H1 (cell line): ENCODE measurements around the gene BIN2. TPM values are rescaled to one million over a fixed set of nuclear protein-coding genes. Genes with fewer than 3 reads are reported as not detected.

ENCODE experiments used
- CTCF ChIA-PET: fragments of 300-600 bp; sonication (Branson Sonifier 250); formaldehyde crosslinking; loops from one replicate; lab custom pipeline; 2021; ENCODE audit not compliant: partially characterized antibody; lab: Charles Lee
- POLR2A ChIA-PET: fragments of 300-600 bp; sonication (Branson Sonifier 250); formaldehyde crosslinking; loops from one replicate; lab custom pipeline; 2021; ENCODE audit warnings: inconsistent platforms; ENCODE audit not compliant: partially characterized antibody; lab: Charles Lee
- DNase-seq, 2 experiments: peaks; one replicate each; pipeline versions ENCODE4 v3.0.0 to v3.0.0-alpha.2; 2010 to 2022; ENCODE audit warnings: low spot score in 2 of 2, low read depth in 1 of 2, mixed read lengths in 1 of 2
- FAIRE-seq: peaks from 2 replicates; lab custom pipeline; 2011; peaks lifted over from hg19 to GRCh38; lab: Jason Lieb, UNC
- H2AFZ ChIP-seq: 2 replicates; pipeline ENCODE4 v1.8.1; 2012; ENCODE audit warnings: low read length, inconsistent platforms
- H2AK5ac ChIP-seq: 2 replicates; pipeline ENCODE4 v1.6.1; 2013; ENCODE audit warnings: low read depth, low read length
- H2BK120ac ChIP-seq: replicated peaks from 2 replicates; pipeline ENCODE3; 2013; ENCODE audit warnings: low read depth, low read length, inconsistent platforms
- H2BK12ac ChIP-seq: 2 replicates; pipeline ENCODE4 v1.6.1; 2013; ENCODE audit warnings: low read depth, low read length
- H2BK15ac ChIP-seq: 2 replicates; pipeline ENCODE4 v1.6.1; 2013; ENCODE audit warnings: low read length
- H2BK20ac ChIP-seq: 2 replicates; pipeline ENCODE4 v1.6.1; 2013; ENCODE audit warnings: low read length
- H2BK5ac ChIP-seq: 2 replicates; pipeline ENCODE4 v1.6.1; 2013; ENCODE audit warnings: low read depth, low read length
- H3K14ac ChIP-seq: 2 replicates; pipeline ENCODE4 v1.6.1; 2013; ENCODE audit warnings: inconsistent platforms; ENCODE audit not compliant: insufficient read length
- H3K18ac ChIP-seq: 2 replicates; pipeline ENCODE4 v1.6.1; 2013; ENCODE audit warnings: low read length; ENCODE audit errors: extremely low read depth
- H3K23ac ChIP-seq: 2 replicates; pipeline ENCODE4 v1.6.1; 2013; ENCODE audit warnings: inconsistent platforms; ENCODE audit not compliant: insufficient read length
- H3K23me2 ChIP-seq: 2 replicates; pipeline ENCODE4 v1.6.1; 2013; ENCODE audit warnings: low read depth, low read length
- H3K27ac ChIP-seq: 2 replicates; pipeline ENCODE4 v1.6.1; 2011; ENCODE audit warnings: low read depth, low read length, inconsistent platforms
- H3K27me3 ChIP-seq, 4 experiments: replicated peaks in 1 of 4; 1 replicate in 1 of 4; 2 replicates in 3 of 4; pipeline versions ENCODE4 v1.6.1 to v1.8.1; 2011 to 2013; ENCODE audit warnings: low read length in 3 of 4, mild to moderate bottlenecking in 3 of 4, inconsistent platforms in 2 of 4, mixed read lengths in 2 of 4, moderate library complexity in 1 of 4; ENCODE audit not compliant: control insufficient read depth in 3 of 4, insufficient read depth in 3 of 4; ENCODE audit errors: extremely low read depth in 1 of 4
- H3K36me3 ChIP-seq, 4 experiments: 2 replicates each; pipeline versions ENCODE4 v1.6.1 to v1.8.1; 2011 to 2013; ENCODE audit warnings: mild to moderate bottlenecking in 4 of 4, low read length in 3 of 4, moderate library complexity in 2 of 4, control low read depth in 1 of 4, inconsistent platforms in 1 of 4; ENCODE audit not compliant: insufficient read depth in 4 of 4, control insufficient read depth in 2 of 4
- H3K4ac ChIP-seq: replicated peaks from 2 replicates; pipeline ENCODE3; 2013; ENCODE audit warnings: low read length, low read depth, mixed read lengths, inconsistent platforms; ENCODE audit not compliant: insufficient read length
- H3K4me1 ChIP-seq, 4 experiments: replicated peaks in 1 of 4; 1 replicate in 1 of 4; 2 replicates in 3 of 4; pipeline versions ENCODE4 v1.6.1 to v1.8.1; 2011 to 2013; ENCODE audit warnings: low read length in 3 of 4, inconsistent platforms in 2 of 4, mixed read lengths in 1 of 4; ENCODE audit not compliant: insufficient read depth in 4 of 4, control insufficient read depth in 3 of 4
- H3K4me2 ChIP-seq, 2 experiments: 2 replicates each; pipeline versions ENCODE4 v1.6.1 to v1.8.1; 2011 to 2013; ENCODE audit warnings: low read depth in 2 of 2, low read length in 2 of 2, control low read depth in 1 of 2, inconsistent platforms in 1 of 2, mild to moderate bottlenecking in 1 of 2; ENCODE audit not compliant: insufficient read depth in 1 of 2
- H3K4me3 ChIP-seq, 4 experiments: fragments of 200-600, 300-600 bp in 1 of 4; sonication (generic), shearing (Covaris generic), sonication (Bioruptor Twin) in 1 of 4; 2 replicates each; pipeline versions ENCODE4 v1.5.1 to v1.8.1; 2011 to 2016; ENCODE audit warnings: low read length in 4 of 4, low read depth in 3 of 4, control low read depth in 2 of 4, inconsistent platforms in 2 of 4, mild to moderate bottlenecking in 2 of 4, mixed read lengths in 1 of 4, moderate library complexity in 1 of 4; ENCODE audit not compliant: insufficient read depth in 2 of 4; ENCODE audit errors: extremely low read depth in 1 of 4
- H3K56ac ChIP-seq: replicated peaks from 2 replicates; pipeline ENCODE3; 2013; ENCODE audit warnings: low read depth, mild to moderate bottlenecking, mixed read lengths, low read length, inconsistent platforms; ENCODE audit not compliant: insufficient read length
- H3K79me1 ChIP-seq: 2 replicates; pipeline ENCODE4 v1.6.1; 2013; ENCODE audit warnings: low read depth, low read length, control low read depth
- H3K79me2 ChIP-seq, 2 experiments: 2 replicates each; pipeline versions ENCODE4 v1.6.1 to v1.8.1; 2012 to 2013; ENCODE audit warnings: low read length in 2 of 2, mild to moderate bottlenecking in 2 of 2, inconsistent platforms in 1 of 2; ENCODE audit not compliant: insufficient read depth in 2 of 2, control insufficient read depth in 1 of 2
- H3K9ac ChIP-seq, 4 experiments: replicated peaks in 1 of 4; 1 replicate in 1 of 4; 2 replicates in 3 of 4; pipeline versions ENCODE4 v1.6.1 to v1.8.1; 2011 to 2013; ENCODE audit warnings: low read depth in 3 of 4, low read length in 3 of 4, control low read depth in 2 of 4, mild to moderate bottlenecking in 2 of 4, moderate library complexity in 2 of 4, inconsistent platforms in 1 of 4; ENCODE audit errors: extremely low read depth in 1 of 4
- H3K9me3 ChIP-seq, 2 experiments: 2 replicates each; pipeline versions ENCODE4 v1.6.1 to v1.8.1; 2012 to 2013; ENCODE audit warnings: mild to moderate bottlenecking in 2 of 2, moderate library complexity in 2 of 2, control low read depth in 1 of 2, inconsistent platforms in 1 of 2, low read depth in 1 of 2, low read length in 1 of 2, mixed read lengths in 1 of 2; ENCODE audit not compliant: insufficient read depth in 2 of 2
- H4K20me1 ChIP-seq, 2 experiments: replicated peaks in 1 of 2; 2 replicates each; pipeline versions ENCODE3 to v1.8.1; 2011 to 2013; ENCODE audit warnings: inconsistent platforms in 2 of 2, low read length in 2 of 2, mild to moderate bottlenecking in 1 of 2; ENCODE audit not compliant: insufficient read depth in 2 of 2, control insufficient read depth in 1 of 2
- H4K5ac ChIP-seq: 2 replicates; pipeline ENCODE4 v1.6.1; 2013; ENCODE audit warnings: low read length, low read depth, mixed read lengths, inconsistent platforms; ENCODE audit not compliant: insufficient read length
- H4K8ac ChIP-seq: 2 replicates; pipeline ENCODE4 v1.8.0; 2013; ENCODE audit warnings: mild to moderate bottlenecking, moderate library complexity, low read length, inconsistent platforms; ENCODE audit not compliant: insufficient read depth; ENCODE audit errors: extremely low read depth
- H4K91ac ChIP-seq: replicated peaks from 2 replicates; pipeline ENCODE3; 2013; ENCODE audit warnings: low read length, mixed read lengths, inconsistent platforms; ENCODE audit not compliant: insufficient read length
- BRCA1 ChIP-seq: IDR thresholded peaks from 2 replicates; pipeline ENCODE4 v1.6.1; 2012; ENCODE audit warnings: low read depth, low read length, improper control_type of control experiment
- EZH2 ChIP-seq: fragments of 200-600 bp; sonication (generic); IDR thresholded peaks from 2 replicates; pipeline ENCODE4 v1.7.1; 2012; ENCODE audit warnings: low read depth, mild to moderate bottlenecking, moderate library complexity, low read length, inconsistent platforms; ENCODE audit not compliant: severe bottlenecking
- KDM1A ChIP-seq: fragments of 200-600, 300-600 bp; sonication (generic); IDR thresholded peaks from 2 replicates; pipeline ENCODE4 v1.7.1; 2016; ENCODE audit warnings: mild to moderate bottlenecking, low read length, borderline replicate concordance
- NRF1 ChIP-seq: IDR thresholded peaks from 2 replicates; pipeline ENCODE4 v1.6.1; 2011; ENCODE audit warnings: mild to moderate bottlenecking, low read depth, low read length, improper control_type of control experiment
- SAP30 ChIP-seq: fragments of 300-600 bp; sonication (generic); IDR thresholded peaks from 2 replicates; pipeline ENCODE4 v1.7.1; 2012; ENCODE audit warnings: low read length, moderate library complexity, mild to moderate bottlenecking, inconsistent platforms; ENCODE audit not compliant: insufficient read depth, insufficient replicate concordance
- SIRT6 ChIP-seq: IDR thresholded peaks from one replicate; pipeline ENCODE4 v1.7.1; 2012; ENCODE audit warnings: low read length, inconsistent platforms
- SIX5 ChIP-seq: IDR thresholded peaks from 2 replicates; pipeline ENCODE4 v1.6.1; 2011; ENCODE audit warnings: mild to moderate bottlenecking, low read depth, low read length
- ZNF274 ChIP-seq: IDR thresholded peaks from 2 replicates; pipeline ENCODE4 v1.7.0; 2012; ENCODE audit warnings: low read length, borderline replicate concordance; ENCODE audit errors: extremely low read depth
- WGBS, 2 experiments: shearing (Covaris generic) in 1 of 2; methylation state at CpG; one replicate each; pipeline versions ENCODE4 v1.1.6 to v1.1.7; 2013 to 2015; ENCODE audit warnings: low lambda C conversion rate in 2 of 2, mixed read lengths in 2 of 2, inconsistent platforms in 1 of 2, low coverage in 1 of 2, missing lambda C conversion rate in 1 of 2; ENCODE audit not compliant: insufficient replicate concordance in 2 of 2, insufficient coverage in 1 of 2, insufficient read length in 1 of 2; ENCODE audit errors: extremely low coverage in 1 of 2, missing lambda C conversion rate in 1 of 2; 5-methylcytosine and 5-hydroxymethylcytosine counted together
- polyA plus RNA-seq, 7 experiments: library from polyadenylated mRNA; depleted of rRNA in 3 of 7; stranded (reverse) in 5 of 7; unstranded in 2 of 7; fragments of >200 nt in 5 of 7; fragments of 200-250 nt in 2 of 7; gene quantifications; 1 replicate in 5 of 7; 2 replicates in 1 of 7; 4 replicates in 1 of 7; pipeline versions ENCODE4 v1.2.1 to v1.2.3, GENCODE V29; 2011 to 2013; ENCODE audit warnings: missing spikeins in 2 of 7, mixed read lengths in 2 of 7
- total RNA-seq: library from RNA; stranded (reverse); fragmentation: NEBNext Ultra II Directional; extraction: Animal tissue kit (Norgen Biotek cat#: 25700); gene quantifications from 2 replicates; pipeline ENCODE4 v1.2.1, GENCODE V29; 2021

The BIN2 gene
- total and polyA plus RNA-seq, 2 of the 8 experiments (the other 6 are each of a cell fraction or from before 2014, with no cell fraction given) = not detected

DNA sequence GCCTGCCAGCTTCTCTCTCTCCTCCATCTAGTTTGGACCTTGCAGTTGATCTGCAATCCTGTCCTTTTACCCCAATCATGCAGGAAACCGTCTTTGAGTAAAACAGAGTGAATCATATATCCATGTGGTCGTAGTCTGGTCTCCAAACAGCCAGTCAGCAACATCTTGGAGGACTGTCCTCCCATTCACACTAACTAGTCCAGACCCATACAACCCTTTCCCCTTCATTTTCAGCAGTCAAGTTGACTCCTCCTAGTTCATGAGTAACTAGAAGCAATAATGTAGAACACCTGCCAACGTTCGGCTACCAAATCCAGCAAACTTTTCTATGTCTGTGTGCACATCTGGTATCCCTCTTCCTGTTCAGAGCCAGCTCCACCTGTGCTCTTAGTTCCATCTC, 10.8 kb upstream of the BIN2 start:
- Histone ChIP-seq H3K79me1 (no peaks in the 10 kb centered on the region), H3K9me3 (no peaks in the 10 kb centered on the region), H3K4ac (no peak overlapping the region), H2AK5ac (no peak overlapping the region), H3K23me2 (no peaks in the 10 kb centered on the region), H2BK15ac (no peak overlapping the region), H3K79me2 (no peaks in the 10 kb centered on the region), H3K4me2 (no peak overlapping the region), H3K4me3 (no peak overlapping the region), H2BK20ac (no peak overlapping the region), H2BK120ac (no peak overlapping the region), H4K5ac (no peak overlapping the region), H2BK12ac (no peak overlapping the region), H3K4me1 (no peaks in the 10 kb centered on the region), H3K56ac (no peak overlapping the region), H2AFZ (no peak overlapping the region), H4K8ac (no peak overlapping the region), H3K14ac (no peak overlapping the region), H2BK5ac (no peak overlapping the region), H3K36me3 (no peaks in the 10 kb centered on the region), H4K20me1 (no peaks in the 10 kb centered on the region), H4K91ac (no peak overlapping the region), H3K9ac (no peak overlapping the region), H3K27me3 (no peaks in the 10 kb centered on the region), H3K18ac (no peak overlapping the region), H3K23ac (no peak overlapping the region), H3K27ac (no peak overlapping the region)
- ChIA-PET POLR2A (no interaction called here), CTCF (interaction anchor here (1.0 to 2.5 kb wide), 3 partner anchors 13 to 73 kb away, joined by 3 to 8 read pairs (median 6); no protein-coding TSS in a partner anchor)
- 91% methylated on average over 4 of the region's 4 CpGs; no CpG with 5 or more reads in 1 of the 2 experiments for WGBS, 2 experiments
- FAIRE-seq = no peak
- no peak for DNase-seq
- no peak for TF ChIP-seq SAP30
- no peak for TF ChIP-seq EZH2
- no peak for TF ChIP-seq ZNF274
- no peak for TF ChIP-seq SIX5
- TF ChIP-seq SIRT6 = no peak
- TF ChIP-seq BRCA1 = no peak
- no peak for TF ChIP-seq NRF1
- no peak for TF ChIP-seq KDM1A
